ENCODE results near the gene NTSR1. TPM values are rescaled to one million over a fixed set of nuclear protein-coding genes. Genes with fewer than 3 reads are reported as not detected.

The NTSR1 gene
- total and polyA plus RNA-seq, 2 of the 13 experiments (the other 11 are each of a cell fraction or from before 2014, with no cell fraction given): 0.09 to 0.12 TPM

GRCh38 chr20:62795023-62795761 lies 86.6 kb downstream of the NTSR1 start (continued):
- TF ChIP-seq ZNF512B (CRISPR knock-in tag; IDR thresholded peaks at IDR 0.05; ENCODE audit: borderline replicate concordance): no peak; the same call in 1 of the 2 replicates
- TF ChIP-seq PREB (CRISPR knock-in tag; IDR thresholded peaks at IDR 0.05): 0 out of 2 replicates have a peak, but pooled peaks have one; percentile 81
- TF ChIP-seq ZNF512 (CRISPR knock-in tag; IDR thresholded peaks at IDR 0.05): peak; percentile 71; the same call in 1 of the 2 replicates
- TF ChIP-seq ELK4 (CRISPR knock-in tag; IDR thresholded peaks at IDR 0.05; ENCODE audit: borderline replicate concordance): peak; percentile 88; the same call in 1 of the 2 replicates
- peak; percentile 42; the same call in 1 of the 2 replicates for TF ChIP-seq HDAC2 (CRISPR knock-in tag; IDR thresholded peaks at IDR 0.05)
- TF ChIP-seq ADNP (CRISPR knock-in tag; IDR thresholded peaks at IDR 0.05): peak; percentile 10; the same call in 1 of the 2 replicates
- 0 out of 2 replicates have a peak, but pooled peaks have one; percentile 54 for TF ChIP-seq SMYD3 (CRISPR knock-in tag; IDR thresholded peaks at IDR 0.05)
- peak; percentile 59; the same call in 1 of the 2 replicates for TF ChIP-seq ZNF772 (CRISPR knock-in tag; IDR thresholded peaks at IDR 0.05)
- TF ChIP-seq ZEB1 (IDR thresholded peaks at IDR 0.05; ENCODE audit: insufficient replicate concordance, low read depth): peak; percentile 41
- no peak for TF ChIP-seq SSRP1 (CRISPR knock-in tag; IDR thresholded peaks at IDR 0.05)
- peak; percentile 71; the same call in 1 of the 2 replicates for TF ChIP-seq CREB3 (CRISPR knock-in tag; IDR thresholded peaks at IDR 0.05)
- no peak for TF ChIP-seq ATF6 (CRISPR knock-in tag; conservative IDR thresholded peaks at IDR 0.05)
- peak; percentile 83; the same call in 1 of the 2 replicates for TF ChIP-seq ZBTB46 (CRISPR knock-in tag; IDR thresholded peaks at IDR 0.05; ENCODE audit: borderline replicate concordance)
- no peak for TF ChIP-seq PLRG1 (conservative IDR thresholded peaks at IDR 0.05)
- TF ChIP-seq ZNF577 (CRISPR knock-in tag; IDR thresholded peaks at IDR 0.05; ENCODE audit: borderline replicate concordance, low read depth): 0 out of 2 replicates have a peak, but pooled peaks have one; percentile 23
- no peak; the same call in none of the 2 replicates for TF ChIP-seq ZC3H4 (CRISPR knock-in tag; IDR thresholded peaks at IDR 0.05; ENCODE audit: borderline replicate concordance)
